Measurements from ENCODE around the gene EXD3.
A peak's percentile ranks its signal among the peaks of the same experiment; 100 is the strongest.

Gene EXD3

DNA sequence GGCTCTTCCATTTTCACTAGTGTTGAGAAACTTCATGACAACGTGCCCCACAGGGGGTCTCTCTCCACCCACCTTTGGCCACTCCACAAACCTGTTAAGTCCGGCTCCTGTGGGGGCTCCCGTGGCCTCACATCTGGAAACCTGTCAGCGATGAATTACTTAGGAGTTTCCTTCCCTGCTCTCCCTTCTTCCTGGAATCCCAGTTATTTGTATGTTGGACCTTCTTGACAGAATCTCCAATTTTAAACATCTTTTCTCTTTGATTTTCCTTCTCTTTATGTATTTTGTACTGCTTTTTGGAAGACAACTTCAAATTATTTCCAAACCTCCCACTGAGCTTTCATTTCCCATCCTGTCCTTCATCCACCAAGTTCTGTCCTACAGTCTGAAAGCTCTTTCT is 65.8 kb downstream of the EXD3 start:
- Histone ChIP-seq H2BK5ac (ENCODE audit: low read length) (no peak overlapping the region), H3K14ac (ENCODE audit: low read length) (no peak overlapping the region)
- no peak for DNase-seq (ENCODE audit: low spot score)

DNA sequence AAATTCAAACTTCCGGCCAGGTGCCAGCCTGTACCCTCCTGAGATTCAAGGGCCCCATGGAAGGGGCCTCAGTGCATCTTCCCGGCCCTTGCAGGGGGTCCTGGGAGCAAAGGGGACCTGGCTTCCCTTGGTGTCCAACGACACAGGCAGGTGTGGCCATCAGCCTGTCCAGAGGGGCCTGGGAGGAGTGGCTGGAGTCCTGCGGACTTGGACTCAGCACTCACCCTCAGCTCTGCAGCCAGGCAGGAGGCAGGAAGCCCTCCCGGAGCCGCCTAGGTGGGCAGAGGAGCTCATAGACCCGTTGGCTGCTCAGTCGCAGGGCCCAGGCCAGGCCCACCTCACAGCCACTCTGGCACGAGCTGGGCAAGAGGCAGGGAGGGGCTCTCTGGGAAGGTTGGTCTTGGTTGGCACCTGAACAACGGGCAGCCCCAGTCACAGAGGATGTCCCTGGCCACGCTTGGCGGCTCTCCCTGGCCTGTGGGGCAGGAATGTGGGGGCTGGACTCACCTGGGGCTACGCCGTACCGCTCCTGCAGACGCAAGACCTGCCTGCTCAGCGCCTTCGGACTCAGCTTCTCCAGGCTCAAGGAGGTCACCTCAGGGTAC is 67.1 kb downstream of the EXD3 start:
- Histone ChIP-seq H4K8ac (ENCODE audit: low read depth, low read length) (no peak overlapping the region), H3K4me3 (ENCODE audit: low read length in 2 of 2) (no peak overlapping the region), H2AFZ (ENCODE audit: low read length) (no peak overlapping the region), H2AK5ac (ENCODE audit: low read depth, low read length) (no peak overlapping the region), H3K4ac (ENCODE audit: low read length) (no peak overlapping the region), H3K36me3 (replicated peaks in 1 of 2; ENCODE audit: control insufficient read depth in 2 of 2, insufficient read depth in 2 of 2, low read length in 2 of 2) (peaks cover 0 to 2% of the 10 kb centered on the region in 2 donors), H3K23ac (ENCODE audit: low read depth, low read length, poor library complexity) (peak overlapping the region; percentile 39), H2BK12ac (ENCODE audit: low read length) (no peak overlapping the region), H3K27ac (replicated peaks; ENCODE audit: low read length) (no peak overlapping the region), H3K9me3 (replicated peaks in 1 of 2; ENCODE audit: control insufficient read depth in 2 of 2, insufficient read depth in 1 of 2, low read depth in 1 of 2, low read length in 2 of 2) (peaks cover 24 to 26% of the 10 kb centered on the region in 2 donors), H2BK120ac (ENCODE audit: low read depth, low read length) (no peak overlapping the region), H3K9ac (ENCODE audit: low read depth, low read length, poor library complexity) (no peak overlapping the region), H3K4me1 (ENCODE audit: control insufficient read depth in 2 of 2, insufficient read depth in 1 of 2, low read depth in 1 of 2, low read length in 2 of 2) (no peaks in the 10 kb centered on the region), H3K4me2 (ENCODE audit: insufficient read depth, low read length, poor library complexity, severe bottlenecking) (no peak overlapping the region), H3K27me3 (ENCODE audit: control insufficient read depth in 3 of 3, insufficient read depth in 3 of 3, low read depth in 1 of 3, low read length in 3 of 3) (no peaks in the 10 kb centered on the region), H3K18ac (ENCODE audit: low read length) (peak overlapping the region; percentile 22), H2BK15ac (ENCODE audit: low read length) (no peak overlapping the region), H2BK5ac (ENCODE audit: low read length) (no peak overlapping the region), H3K79me1 (ENCODE audit: low read depth, low read length) (no peaks in the 10 kb centered on the region), H3K14ac (ENCODE audit: low read length) (peak overlapping the region; percentile 76), H4K91ac (ENCODE audit: low read depth, low read length, poor library complexity) (no peak overlapping the region)
- no CpG with 5 or more reads among the region's 18 CpGs for WGBS, 2 donors (ENCODE audit: extremely low coverage in 2 of 2, insufficient read length in 2 of 2, insufficient replicate concordance in 1 of 2)
- no peak for DNase-seq (ENCODE audit: low spot score)

More for the DNA sequence above, 65.8 kb downstream of the EXD3 start:
- Histone ChIP-seq H2BK12ac (ENCODE audit: low read length) (no peak overlapping the region), H3K79me1 (ENCODE audit: low read depth, low read length) (no peaks in the 10 kb centered on the region), H2BK15ac (ENCODE audit: low read length) (no peak overlapping the region), H2AFZ (ENCODE audit: low read length) (no peak overlapping the region), H3K4me3 (ENCODE audit: low read length in 2 of 2) (no peak overlapping the region), H4K91ac (ENCODE audit: low read depth, low read length, poor library complexity) (no peak overlapping the region), H2BK120ac (ENCODE audit: low read depth, low read length) (no peak overlapping the region), H3K4me2 (ENCODE audit: insufficient read depth, low read length, poor library complexity, severe bottlenecking) (no peak overlapping the region), H3K36me3 (replicated peaks in 1 of 2; ENCODE audit: control insufficient read depth in 2 of 2, insufficient read depth in 2 of 2, low read length in 2 of 2) (peaks cover 0 to 2% of the 10 kb centered on the region in 2 donors), H4K8ac (ENCODE audit: low read depth, low read length) (no peak overlapping the region), H2AK5ac (ENCODE audit: low read depth, low read length) (no peak overlapping the region), H3K23ac (ENCODE audit: low read depth, low read length, poor library complexity) (no peak overlapping the region), H3K27ac (replicated peaks; ENCODE audit: low read length) (no peak overlapping the region), H3K4ac (ENCODE audit: low read length) (no peak overlapping the region), H3K27me3 (ENCODE audit: control insufficient read depth in 3 of 3, insufficient read depth in 3 of 3, low read depth in 1 of 3, low read length in 3 of 3) (no peaks in the 10 kb centered on the region), H3K9me3 (replicated peaks in 1 of 2; ENCODE audit: control insufficient read depth in 2 of 2, insufficient read depth in 1 of 2, low read depth in 1 of 2, low read length in 2 of 2) (peaks cover 20 to 26% of the 10 kb centered on the region in 2 donors), H3K4me1 (ENCODE audit: control insufficient read depth in 2 of 2, insufficient read depth in 1 of 2, low read depth in 1 of 2, low read length in 2 of 2) (no peaks in the 10 kb centered on the region), H3K18ac (ENCODE audit: low read length) (no peak overlapping the region), H3K9ac (ENCODE audit: low read depth, low read length, poor library complexity) (no peak overlapping the region)
- WGBS, 2 donors (ENCODE audit: extremely low coverage in 2 of 2, insufficient read length in 2 of 2, insufficient replicate concordance in 1 of 2), result no CpG with 5 or more reads among the region's 4 CpGs

DNA sequence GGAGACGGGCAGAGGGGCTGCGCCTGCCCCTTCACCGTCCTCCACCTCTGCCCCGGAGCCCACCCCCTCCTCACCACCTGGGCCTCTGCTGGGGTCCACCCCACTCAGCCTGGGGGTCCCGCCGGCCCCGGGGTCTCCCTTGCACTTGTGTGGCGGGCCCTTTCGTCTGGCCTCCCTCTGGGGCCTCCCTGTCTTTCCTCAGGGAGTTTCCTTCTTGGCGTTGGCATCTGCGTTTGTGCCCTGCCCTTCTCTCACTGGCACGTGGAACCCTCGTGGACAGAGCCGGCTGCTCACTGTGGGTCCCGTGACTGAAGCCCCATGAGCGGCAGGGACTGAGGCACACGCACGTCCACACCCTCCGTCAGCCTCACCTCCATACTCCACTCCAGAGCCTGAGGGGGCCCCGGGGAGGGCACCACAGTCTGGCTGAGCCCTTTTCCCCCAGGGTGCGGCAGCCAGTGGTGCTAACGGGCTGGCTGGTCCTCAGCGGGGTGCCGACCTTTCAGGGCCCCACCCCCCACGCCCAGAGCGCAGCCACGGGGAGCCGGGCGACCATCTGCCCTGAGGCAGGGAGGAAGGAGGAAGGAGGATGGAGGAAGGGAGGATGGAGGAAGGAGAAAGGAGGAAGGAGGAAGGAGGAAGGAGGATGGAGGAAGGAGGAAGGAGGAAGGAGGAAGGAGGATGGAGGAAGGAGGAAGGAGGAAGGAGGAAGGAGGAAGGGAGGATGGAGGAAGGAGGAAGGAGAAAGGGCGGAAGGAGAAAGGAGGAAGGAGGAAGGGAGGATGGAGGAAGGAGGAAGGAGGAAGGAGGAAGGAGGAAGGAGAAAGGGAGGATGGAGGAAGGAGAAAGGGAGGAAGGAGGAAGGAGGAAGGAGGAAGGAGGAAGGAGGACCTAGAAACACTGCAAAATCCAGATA is 67.9 kb downstream of the EXD3 start:
- Histone ChIP-seq H3K18ac (ENCODE audit: low read length) (peak overlapping the region; percentile 76), H3K4me2 (ENCODE audit: insufficient read depth, low read length, poor library complexity, severe bottlenecking) (no peak overlapping the region), H3K14ac (ENCODE audit: low read length) (no peak overlapping the region), H3K4me3 (ENCODE audit: low read length in 2 of 2) (no peak overlapping the region), H3K4ac (ENCODE audit: low read length) (no peak overlapping the region), H2BK5ac (ENCODE audit: low read length) (no peak overlapping the region), H3K27ac (replicated peaks; ENCODE audit: low read length) (no peak overlapping the region), H3K9ac (ENCODE audit: low read depth, low read length, poor library complexity) (no peak overlapping the region), H4K91ac (ENCODE audit: low read depth, low read length, poor library complexity) (no peak overlapping the region), H3K23ac (ENCODE audit: low read depth, low read length, poor library complexity) (no peak overlapping the region), H3K9me3 (replicated peaks in 1 of 2; ENCODE audit: control insufficient read depth in 2 of 2, insufficient read depth in 1 of 2, low read depth in 1 of 2, low read length in 2 of 2) (peaks cover 24 to 26% of the 10 kb centered on the region in 2 donors), H2AK5ac (ENCODE audit: low read depth, low read length) (no peak overlapping the region), H2BK120ac (ENCODE audit: low read depth, low read length) (no peak overlapping the region), H2BK12ac (ENCODE audit: low read length) (no peak overlapping the region), H4K8ac (ENCODE audit: low read depth, low read length) (no peak overlapping the region), H2AFZ (ENCODE audit: low read length) (no peak overlapping the region), H2BK15ac (ENCODE audit: low read length) (no peak overlapping the region), H3K27me3 (ENCODE audit: control insufficient read depth in 3 of 3, insufficient read depth in 3 of 3, low read depth in 1 of 3, low read length in 3 of 3) (no peaks in the 10 kb centered on the region), H3K36me3 (replicated peaks in 1 of 2; ENCODE audit: control insufficient read depth in 2 of 2, insufficient read depth in 2 of 2, low read length in 2 of 2) (peaks cover 0 to 2% of the 10 kb centered on the region in 2 donors), H3K79me1 (ENCODE audit: low read depth, low read length) (no peaks in the 10 kb centered on the region), H3K4me1 (ENCODE audit: control insufficient read depth in 2 of 2, insufficient read depth in 1 of 2, low read depth in 1 of 2, low read length in 2 of 2) (no peaks in the 10 kb centered on the region)
- WGBS, 2 donors (ENCODE audit: extremely low coverage in 2 of 2, insufficient read length in 2 of 2, insufficient replicate concordance in 1 of 2), result no CpG with 5 or more reads among the region's 30 CpGs
- no peak for DNase-seq (ENCODE audit: low spot score)

DNA sequence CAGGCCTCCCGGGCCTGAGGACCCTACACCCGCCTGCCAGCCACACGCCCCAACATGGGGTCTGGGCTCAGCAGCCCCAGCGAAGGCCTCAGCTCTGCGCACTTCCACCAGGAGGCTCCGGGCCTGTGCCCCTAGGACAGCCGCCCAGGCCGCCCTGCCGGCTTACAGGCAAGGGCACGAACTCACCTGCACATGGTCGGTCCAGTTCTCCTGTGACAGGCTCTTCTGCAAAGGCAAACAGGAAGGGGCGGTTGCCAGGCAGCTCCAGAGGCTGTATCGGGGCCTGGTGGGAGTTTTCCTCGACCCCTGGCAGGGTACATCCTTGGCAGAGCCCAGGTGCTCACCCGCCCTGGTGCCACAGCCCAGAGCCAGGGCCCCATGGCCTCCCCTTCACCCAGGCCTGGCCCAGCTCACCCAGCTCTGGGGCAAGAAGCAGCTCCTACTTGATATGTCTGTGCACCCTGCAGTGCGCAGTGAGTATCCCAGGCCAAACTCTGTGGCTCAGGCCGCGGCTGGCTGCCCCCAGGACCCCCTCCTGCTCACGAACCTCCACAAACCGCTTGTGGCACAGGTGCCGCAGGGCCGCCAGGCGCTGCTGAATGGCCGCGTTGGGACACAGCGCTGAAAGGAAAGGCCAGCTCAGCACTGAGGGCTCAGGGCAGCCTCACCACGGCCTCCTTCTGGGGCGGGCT is 68.7 kb downstream of the EXD3 start:
- no peaks in the 10 kb centered on the region for H3K4me1 ChIP-seq (ENCODE audit: control insufficient read depth in 2 of 2, insufficient read depth in 1 of 2, low read depth in 1 of 2, low read length in 2 of 2)
- no peak overlapping the region for H3K4me3 ChIP-seq (ENCODE audit: low read length in 2 of 2)
- no peak overlapping the region for H2AFZ ChIP-seq (ENCODE audit: low read length)
- no peak overlapping the region for H3K9ac ChIP-seq (ENCODE audit: low read depth, low read length, poor library complexity)
- no peak overlapping the region for H2BK120ac ChIP-seq (ENCODE audit: low read depth, low read length)
- no peak overlapping the region for H3K14ac ChIP-seq (ENCODE audit: low read length)
- H2BK12ac ChIP-seq (ENCODE audit: low read length), result no peak overlapping the region
- H4K8ac ChIP-seq (ENCODE audit: low read depth, low read length), result no peak overlapping the region
- H2BK5ac ChIP-seq (ENCODE audit: low read length), result no peak overlapping the region
- H3K23ac ChIP-seq (ENCODE audit: low read depth, low read length, poor library complexity), result no peak overlapping the region
- DNase-seq (ENCODE audit: low spot score), result no peak
- peak overlapping the region; percentile 10 for H2AK5ac ChIP-seq (ENCODE audit: low read depth, low read length)
- peak overlapping the region; percentile 30 for H2BK15ac ChIP-seq (ENCODE audit: low read length)
- no peak overlapping the region for H3K27ac ChIP-seq (replicated peaks; ENCODE audit: low read length)
- peaks cover 24 to 26% of the 10 kb centered on the region in 2 donors for H3K9me3 ChIP-seq (replicated peaks in 1 of 2; ENCODE audit: control insufficient read depth in 2 of 2, insufficient read depth in 1 of 2, low read depth in 1 of 2, low read length in 2 of 2)
- no peak overlapping the region for H4K91ac ChIP-seq (ENCODE audit: low read depth, low read length, poor library complexity)
- H3K79me1 ChIP-seq (ENCODE audit: low read depth, low read length), result no peaks in the 10 kb centered on the region
- no peak overlapping the region for H3K4me2 ChIP-seq (ENCODE audit: insufficient read depth, low read length, poor library complexity, severe bottlenecking)
- H3K4ac ChIP-seq (ENCODE audit: low read length), result no peak overlapping the region
- WGBS, 2 donors (ENCODE audit: extremely low coverage in 2 of 2, insufficient read length in 2 of 2, insufficient replicate concordance in 1 of 2), result no CpG with 5 or more reads among the region's 28 CpGs
- H3K36me3 ChIP-seq (replicated peaks in 1 of 2; ENCODE audit: control insufficient read depth in 2 of 2, insufficient read depth in 2 of 2, low read length in 2 of 2), result peaks cover 0 to 2% of the 10 kb centered on the region in 2 donors
- H3K27me3 ChIP-seq (ENCODE audit: control insufficient read depth in 3 of 3, insufficient read depth in 3 of 3, low read depth in 1 of 3, low read length in 3 of 3), result no peaks in the 10 kb centered on the region
- peak overlapping the region; percentile 87 for H3K18ac ChIP-seq (ENCODE audit: low read length)
